GM23248 (cell line): ENCODE results near the gene CR1L.
"Not testable (repeated sequence)": the region's sequence is repeated elsewhere in the genome, so short reads cannot be mapped to it uniquely, and the experiment has no call there.

ENCODE experiments used
- EZH2 ChIP-seq: fragments of 200-600 bp; sonication (generic); IDR thresholded peaks from 2 replicates; pipeline ENCODE4 v1.6.1; 2018; ENCODE audit warnings: antibody characterized with exemption, mild to moderate bottlenecking; ENCODE audit not compliant: insufficient read depth, poor library complexity, severe bottlenecking
- EZH2phosphoT487 ChIP-seq: fragments of 200-600 bp; sonication (generic); IDR thresholded peaks from 2 replicates; pipeline ENCODE4 v1.6.1; 2018; ENCODE audit warnings: antibody characterized with exemption, moderate library complexity, mild to moderate bottlenecking, low read depth; ENCODE audit not compliant: insufficient read depth

DNA sequence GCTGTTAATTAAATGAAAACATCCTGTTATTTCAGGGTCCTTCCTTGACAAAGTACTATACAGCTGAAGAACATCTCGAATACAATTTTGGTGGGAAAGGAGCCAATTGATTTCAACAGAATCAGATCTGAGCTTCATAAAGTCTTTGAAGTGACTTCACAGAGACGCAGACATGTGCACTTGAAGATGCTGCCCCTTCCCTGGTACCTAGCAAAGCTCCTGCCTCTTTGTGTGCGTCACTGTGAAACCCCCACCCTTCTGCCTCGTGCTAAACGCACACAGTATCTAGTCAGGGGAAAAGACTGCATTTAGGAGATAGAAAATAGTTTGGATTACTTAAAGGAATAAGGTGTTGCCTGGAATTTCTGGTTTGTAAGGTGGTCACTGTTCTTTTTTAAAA lies 5.6 kb upstream of the CR1L start:
- TF ChIP-seq EZH2phosphoT487, EZH2: not testable (repeated sequence)
